Thyroid gland (tissue), 4 donors: ENCODE measurements around the gene CYFIP2. TPM values are rescaled to one million over a fixed set of nuclear protein-coding genes. Genes with fewer than 3 reads are reported as not detected.

Experiments used
- DNase-seq, 2 donors: peaks; one replicate each; pipeline ENCODE4 v3.0.0-alpha.2; 2019
- H3K27ac ChIP-seq, 3 donors: fragments of 200-600 bp; sonication (generic); 1 replicate in 2 of 3; 2 replicates in 1 of 3; pipeline ENCODE4 v1.5.1; 2016 to 2019; ENCODE audit warnings: mild to moderate bottlenecking in 1 of 3, moderate library complexity in 1 of 3
- H3K27me3 ChIP-seq: fragments of 200-600 bp; sonication (generic); one replicate; pipeline ENCODE4 v1.5.1; 2019
- H3K36me3 ChIP-seq, 2 donors: fragments of 200-600 bp; sonication (generic); one replicate each; pipeline ENCODE4 v1.5.1; 2016 to 2019
- H3K4me1 ChIP-seq, 2 donors: fragments of 200-600 bp; sonication (generic); one replicate each; pipeline ENCODE4 v1.5.1; 2017 to 2019
- H3K4me3 ChIP-seq, 3 donors: fragments of 200-600 bp; sonication (generic); replicated peaks in 1 of 3; 1 replicate in 2 of 3; 2 replicates in 1 of 3; pipeline ENCODE4 v1.5.1; 2016; ENCODE audit warnings: mild to moderate bottlenecking in 1 of 3
- H3K9me3 ChIP-seq: fragments of 200-600 bp; sonication (generic); one replicate; pipeline ENCODE4 v1.5.1; 2017
- CTCF ChIP-seq, 6 experiments: fragments of 200-600 bp in 3 of 6; fragments of 450-650 bp in 3 of 6; sonication (generic) in 3 of 6; IDR thresholded peaks; one replicate each; pipeline ENCODE4 v1.5.1; 2016 to 2019; ENCODE audit warnings: antibody characterized with exemption in 6 of 6, mild to moderate bottlenecking in 2 of 6, inconsistent platforms in 1 of 6, moderate library complexity in 1 of 6
- POLR2A ChIP-seq, 2 donors: fragments of 450-650 bp; IDR thresholded peaks; one replicate each; pipeline ENCODE4 v1.6.1; 2017; ENCODE audit warnings: antibody characterized with exemption in 2 of 2, mild to moderate bottlenecking in 2 of 2, moderate library complexity in 1 of 2
- WGBS, 2 donors: methylation state at CpG; one replicate each; pipeline ENCODE4 v1.1.5; 2017; 5-methylcytosine and 5-hydroxymethylcytosine counted together
- intact Hi-C: fragments of 100-400 bp; cut with DNase I; formaldehyde crosslinking; loops from one replicate; pipeline ENCODE4 v1.15.1; 2023
- total RNA-seq, 4 donors: library from RNA; depleted of rRNA; stranded (reverse); fragments of >200 nt; gene quantifications; one replicate each; pipeline ENCODE4 v1.2.3, GENCODE V29; 2016

CYFIP2 gene
- total RNA-seq, 4 donors from 2014 or later, result 18.3 to 73.5 (median 34.6) TPM

- 45 to 46% methylated on average over 8 of the region's 8 CpGs for WGBS, 2 donors
- peak in 3 of 6 experiments; percentile 7 to 42 (median 24) for TF ChIP-seq CTCF (IDR thresholded peaks at IDR 0.05)
- TF ChIP-seq POLR2A (IDR thresholded peaks at IDR 0.05), result no peak
- Histone ChIP-seq H3K27me3 (no peaks in the 10 kb centered on the region), H3K4me1 (peaks cover 27 to 40% of the 10 kb centered on the region in 2 donors), H3K27ac (peak overlapping the region in 1 of 3 donors; percentile 33), H3K4me3 (no peak overlapping the region), H3K9me3 (no peaks in the 10 kb centered on the region), H3K36me3 (no peaks in the 10 kb centered on the region)
- intact Hi-C loops, result no loop called here
- peak; percentile 37 to 67 for DNase-seq
Observed at GRCh38 chr5:157267761-157268480, 2.0 kb downstream of the CYFIP2 start.

- H3K27me3 ChIP-seq, result no peaks in the 10 kb centered on the region
- intact Hi-C loops, result no loop called here
- TF ChIP-seq POLR2A (IDR thresholded peaks at IDR 0.05) (peak in 1 of 2 donors; percentile 67), CTCF (IDR thresholded peaks at IDR 0.05) (no peak)
- peak; percentile 66 to 69 for DNase-seq
- H3K36me3 ChIP-seq, result no peaks in the 10 kb centered on the region
- H3K27ac ChIP-seq, result peak overlapping the region; percentile 28 to 48 (median 39)
- 27 to 46% methylated on average over 6 of the region's 6 CpGs for WGBS, 2 donors
- peaks cover 27 to 40% of the 10 kb centered on the region in 2 donors for H3K4me1 ChIP-seq
- H3K4me3 ChIP-seq, result no peak overlapping the region
- H3K9me3 ChIP-seq, result no peaks in the 10 kb centered on the region
Observed at GRCh38 chr5:157269165-157269671, 3.3 kb downstream of the CYFIP2 start.

GRCh38 chr5:157269761-157270272, 3.9 kb downstream of the CYFIP2 start:
- 90 to 92% methylated on average over 4 of the region's 4 CpGs for WGBS, 2 donors
- H3K4me1 ChIP-seq, result peaks cover 27 to 40% of the 10 kb centered on the region in 2 donors
- no peaks in the 10 kb centered on the region for H3K9me3 ChIP-seq
- no peaks in the 10 kb centered on the region for H3K36me3 ChIP-seq
- H3K4me3 ChIP-seq, result no peak overlapping the region
- DNase-seq, result no peak
- no peak for TF ChIP-seq CTCF (IDR thresholded peaks at IDR 0.05)
- TF ChIP-seq POLR2A (IDR thresholded peaks at IDR 0.05), result no peak
- peak overlapping the region in 2 of 3 donors; percentile 28 to 48 for H3K27ac ChIP-seq
- intact Hi-C loops, result no loop called here
- no peaks in the 10 kb centered on the region for H3K27me3 ChIP-seq

DNA sequence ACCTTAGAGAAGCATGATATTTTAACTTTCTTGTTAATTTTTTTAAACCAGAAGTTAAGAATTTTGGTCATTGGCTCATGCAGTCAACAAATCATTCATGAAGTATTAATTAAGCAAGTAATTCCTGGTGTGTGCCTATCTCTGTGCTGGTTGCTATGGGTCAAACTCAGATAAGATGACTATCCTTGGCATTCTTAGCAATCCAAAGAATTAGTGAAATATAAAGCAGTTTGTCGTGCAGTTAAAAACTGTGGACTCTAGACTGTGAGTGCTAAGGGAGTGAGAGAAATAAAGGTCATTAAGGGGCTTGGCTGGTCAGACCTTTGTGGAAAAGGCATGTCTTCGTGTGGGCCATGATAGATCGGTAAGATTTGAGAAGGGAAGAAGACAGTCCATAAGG, 4.8 kb downstream of the CYFIP2 start:
- TF ChIP-seq POLR2A (IDR thresholded peaks at IDR 0.05), result no peak
- DNase-seq, result no peak
- Histone ChIP-seq H3K4me3 (no peak overlapping the region), H3K27ac (no peak overlapping the region), H3K9me3 (no peaks in the 10 kb centered on the region), H3K4me1 (peaks cover 23 to 34% of the 10 kb centered on the region in 2 donors), H3K36me3 (no peaks in the 10 kb centered on the region), H3K27me3 (no peaks in the 10 kb centered on the region)
- 75 to 78% methylated on average over 3 of the region's 3 CpGs for WGBS, 2 donors
- intact Hi-C loops, result no loop called here

DNA sequence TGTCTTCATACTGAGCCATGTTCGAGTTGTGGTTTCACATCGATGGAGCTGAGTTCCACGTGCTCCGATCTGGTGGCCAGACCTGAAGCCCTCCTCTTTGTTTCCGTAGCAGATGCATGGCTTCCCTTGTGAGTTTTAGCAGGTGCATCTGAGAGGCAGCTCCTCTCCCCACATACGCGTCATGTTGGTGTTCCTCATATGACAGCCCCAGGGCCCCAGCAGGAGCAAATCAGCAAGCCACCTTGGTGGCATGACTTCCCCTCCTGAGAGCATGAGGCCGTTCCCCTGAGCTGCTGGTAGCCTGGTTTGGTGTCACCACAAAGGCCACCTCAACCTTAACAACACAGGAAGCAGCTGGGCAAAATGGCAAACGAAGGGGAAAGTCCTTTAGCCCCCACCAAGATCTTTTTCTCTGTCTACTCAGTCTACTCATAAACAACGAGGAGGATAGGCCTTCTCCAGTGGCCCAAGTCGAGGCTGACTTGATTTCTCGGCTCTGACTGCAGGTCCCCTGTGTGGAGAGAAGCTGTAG, 5.9 kb downstream of the CYFIP2 start:
- peak in 1 of 2 donors; percentile 12 for DNase-seq
- TF ChIP-seq CTCF (IDR thresholded peaks at IDR 0.05) (no peak), POLR2A (IDR thresholded peaks at IDR 0.05) (no peak)
- WGBS, 2 donors, result 79 to 84% methylated on average over 11 to 12 of the region's 12 CpGs
- Histone ChIP-seq H3K27ac (no peak overlapping the region), H3K9me3 (no peaks in the 10 kb centered on the region), H3K4me1 (peaks cover 18 to 29% of the 10 kb centered on the region in 2 donors), H3K36me3 (no peaks in the 10 kb centered on the region), H3K4me3 (no peak overlapping the region), H3K27me3 (no peaks in the 10 kb centered on the region)
- intact Hi-C loops, result no loop called here
